PC-3 (cell line): ENCODE measurements around the gene PPP1CB. TPM values are rescaled to one million over a fixed set of nuclear protein-coding genes. Genes with fewer than 3 reads are reported as not detected.
A peak's percentile ranks its signal among the peaks of the same experiment; 100 is the strongest.

Source experiments
- ATAC-seq: fragments of 200-7000 bp; cut with Tn5 transposase; 2 replicates; pipeline ENCODE4 v1.9.1; 2020; ENCODE audit warnings: mild to moderate bottlenecking, moderate library complexity
- BruUV-seq: library from RNA; stranded (reverse); fragments of 400-500 nt; replicated peaks from 2 replicates; lab custom pipeline; 2021; lab: Mats Ljungman, UMichigan
- CTCF ChIA-PET: fragments of 300-600 bp; sonication (Branson Sonifier 250); formaldehyde crosslinking; loops from one replicate; lab custom pipeline; 2022; ENCODE audit warnings: antibody characterized with exemption; lab: Charles Lee
- POLR2A ChIA-PET: fragments of 300-600 bp; sonication (Branson Sonifier 250); formaldehyde crosslinking; loops from one replicate; lab custom pipeline; 2022; ENCODE audit warnings: antibody characterized with exemption; ENCODE audit not compliant: unreplicated experiment; lab: Charles Lee
- DNase-seq: peaks from one replicate; pipeline ENCODE4 v3.0.0-alpha.2; 2015
- H2AFZ ChIP-seq: fragments of 300-600 bp; sonication (generic); 2 replicates; pipeline ENCODE4 v1.6.0; 2016; ENCODE audit warnings: antibody characterized with exemption, low read length
- H3F3A ChIP-seq: fragments of 300-600 bp; sonication (generic); one replicate; pipeline ENCODE4 v1.6.0; 2017; ENCODE audit warnings: antibody characterized with exemption, low read length, control low read depth, mild to moderate bottlenecking; ENCODE audit not compliant: unreplicated experiment
- H3K27ac ChIP-seq: fragments of 300-600 bp; sonication (generic); 2 replicates; pipeline ENCODE4 v1.5.1; 2016; ENCODE audit warnings: mild to moderate bottlenecking, low read length
- H3K27me3 ChIP-seq: fragments of 300-600 bp; sonication (generic); 2 replicates; pipeline ENCODE4 v1.6.1; 2016; ENCODE audit warnings: low read length, mixed read lengths
- H3K36me3 ChIP-seq: fragments of 300-600 bp; sonication (generic); 2 replicates; pipeline ENCODE4 v1.6.1; 2016; ENCODE audit warnings: low read depth, mixed run types, low read length, mixed read lengths
- H3K4me1 ChIP-seq: fragments of 300-600 bp; sonication (generic); 2 replicates; pipeline ENCODE4 v1.5.1; 2016; ENCODE audit warnings: low read length; ENCODE audit not compliant: insufficient read depth
- H3K4me2 ChIP-seq: fragments of 300-600 bp; sonication (generic); 2 replicates; pipeline ENCODE4 v1.6.0; 2016; ENCODE audit warnings: low read length
- H3K4me3 ChIP-seq: fragments of 300-600 bp; sonication (generic); 2 replicates; pipeline ENCODE4 v1.5.1; 2016; ENCODE audit warnings: mild to moderate bottlenecking, low read length, mixed read lengths
- H3K79me2 ChIP-seq: fragments of 300-600 bp; sonication (generic); 2 replicates; pipeline ENCODE4 v1.6.1; 2017; ENCODE audit warnings: low read length, mixed read lengths
- H3K9ac ChIP-seq: fragments of 300-600 bp; sonication (generic); 2 replicates; pipeline ENCODE4 v1.6.0; 2016; ENCODE audit warnings: mild to moderate bottlenecking, low read length
- H3K9me2 ChIP-seq: fragments of 300-600 bp; sonication (generic); replicated peaks from 2 replicates; pipeline ENCODE4 v1.6.1; 2016; ENCODE audit warnings: mixed run types, low read length, mixed read lengths
- H3K9me3 ChIP-seq: fragments of 300-600 bp; sonication (generic); 2 replicates; pipeline ENCODE4 v1.6.1; 2016; ENCODE audit warnings: low read length, mixed read lengths
- H4K20me1 ChIP-seq: fragments of 300-600 bp; sonication (generic); 2 replicates; pipeline ENCODE4 v1.6.1; 2016; ENCODE audit warnings: low read length, mixed read lengths
- EZH2 ChIP-seq: fragments of 300-600 bp; sonication (generic); IDR thresholded peaks from one replicate; pipeline ENCODE4 v1.6.1; 2017; ENCODE audit warnings: antibody characterized with exemption, mild to moderate bottlenecking, low read length; ENCODE audit not compliant: unreplicated experiment
- EZH2phosphoT487 ChIP-seq: fragments of 300-600 bp; sonication (generic); IDR thresholded peaks from 2 replicates; pipeline ENCODE4 v1.6.1; 2018; ENCODE audit warnings: mild to moderate bottlenecking, antibody characterized with exemption, low read length, borderline replicate concordance
- intact Hi-C: fragments of 100-400 bp; cut with micrococcal nuclease; formaldehyde crosslinking; loops from 2 replicates; pipeline ENCODE4 v1.9.0; 2023
- total RNA-seq: library from RNA; depleted of rRNA; stranded (reverse); fragments of >200 nt; gene quantifications from 2 replicates; pipeline ENCODE4 v1.2.3, GENCODE V29; 2014
- TF ChIP-seq, protein P1 (sequence below): fragments of 300-600 bp; sonication (generic); conservative IDR thresholded peaks from 2 replicates; pipeline ENCODE4 v1.5.1; 2017; ENCODE audit warnings: antibody characterized with exemption, low read depth, mild to moderate bottlenecking, low read length

PPP1CB gene
- total RNA-seq, 1 experiment from 2014 or later, result 84.2 TPM

DNA sequence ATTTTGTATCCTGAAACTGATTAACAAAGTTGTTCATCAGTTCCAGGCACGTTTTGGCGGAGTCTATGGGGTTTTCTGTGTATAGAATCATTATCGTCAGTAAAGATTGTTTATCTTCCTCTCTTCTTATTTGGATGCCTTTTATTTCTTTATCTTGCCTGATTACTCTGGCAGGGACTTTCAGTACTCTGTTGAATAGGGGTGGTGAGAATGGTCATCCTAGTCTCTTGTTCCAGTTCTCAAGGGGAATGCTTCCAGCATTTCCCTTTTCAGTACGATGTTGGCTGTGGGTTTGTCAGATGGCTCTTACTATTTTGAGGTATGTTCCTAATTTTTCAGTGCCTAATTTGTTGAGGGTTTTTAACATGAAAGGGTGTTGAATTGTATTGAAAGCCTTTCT is 45.0 kb downstream of the PPP1CB start:
- H3F3A ChIP-seq, result peaks cover 6% of the 10 kb centered on the region
- H3K4me1 ChIP-seq, result peaks cover 9% of the 10 kb centered on the region
- no peak overlapping the region for H3K4me3 ChIP-seq
- no peak overlapping the region for H3K9ac ChIP-seq
- H3K36me3 ChIP-seq, result peaks cover 56% of the 10 kb centered on the region
- no TSS peak for BruUV-seq
- ATAC-seq, result no peak
- intact Hi-C loops, result no loop called here
- no peak overlapping the region for H3K4me2 ChIP-seq
- H3K9me3 ChIP-seq, result no peaks in the 10 kb centered on the region
- H4K20me1 ChIP-seq, result peaks cover 23% of the 10 kb centered on the region; the same call in 1 of the 2 replicates
- no peaks in the 10 kb centered on the region for H3K27me3 ChIP-seq
- H2AFZ ChIP-seq, result no peak overlapping the region
- CTCF ChIA-PET, result no interaction called here
- H3K79me2 ChIP-seq, result peaks cover 48% of the 10 kb centered on the region
- no peak for DNase-seq
- no peak for TF ChIP-seq EZH2
- no peak for TF ChIP-seq EZH2phosphoT487
- TF ChIP-seq, protein P1, sequence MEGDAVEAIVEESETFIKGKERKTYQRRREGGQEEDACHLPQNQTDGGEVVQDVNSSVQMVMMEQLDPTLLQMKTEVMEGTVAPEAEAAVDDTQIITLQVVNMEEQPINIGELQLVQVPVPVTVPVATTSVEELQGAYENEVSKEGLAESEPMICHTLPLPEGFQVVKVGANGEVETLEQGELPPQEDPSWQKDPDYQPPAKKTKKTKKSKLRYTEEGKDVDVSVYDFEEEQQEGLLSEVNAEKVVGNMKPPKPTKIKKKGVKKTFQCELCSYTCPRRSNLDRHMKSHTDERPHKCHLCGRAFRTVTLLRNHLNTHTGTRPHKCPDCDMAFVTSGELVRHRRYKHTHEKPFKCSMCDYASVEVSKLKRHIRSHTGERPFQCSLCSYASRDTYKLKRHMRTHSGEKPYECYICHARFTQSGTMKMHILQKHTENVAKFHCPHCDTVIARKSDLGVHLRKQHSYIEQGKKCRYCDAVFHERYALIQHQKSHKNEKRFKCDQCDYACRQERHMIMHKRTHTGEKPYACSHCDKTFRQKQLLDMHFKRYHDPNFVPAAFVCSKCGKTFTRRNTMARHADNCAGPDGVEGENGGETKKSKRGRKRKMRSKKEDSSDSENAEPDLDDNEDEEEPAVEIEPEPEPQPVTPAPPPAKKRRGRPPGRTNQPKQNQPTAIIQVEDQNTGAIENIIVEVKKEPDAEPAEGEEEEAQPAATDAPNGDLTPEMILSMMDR, result no peak
- no peak overlapping the region for H3K27ac ChIP-seq
- no peaks in the 10 kb centered on the region for H3K9me2 ChIP-seq
- POLR2A ChIA-PET, result no interaction called here

DNA sequence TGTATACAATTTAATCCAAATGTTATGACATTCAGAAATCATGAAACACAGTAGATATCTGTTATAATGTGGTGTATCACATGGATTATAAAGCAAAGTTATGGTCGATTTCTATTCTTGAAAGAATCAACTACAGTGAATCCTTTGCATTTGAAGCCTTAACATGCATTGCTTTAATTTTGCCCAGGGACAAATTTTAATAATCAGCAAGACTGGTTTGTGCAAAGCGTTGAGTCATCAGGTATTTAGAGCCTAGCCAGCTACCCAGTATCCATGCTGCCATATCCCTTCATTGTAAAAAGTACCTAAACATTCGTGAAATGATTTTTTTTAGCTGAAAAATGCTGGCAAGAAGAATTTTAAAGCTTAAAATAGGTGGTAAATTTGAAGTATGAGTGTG is 50.1 kb downstream of the PPP1CB start:
- Histone ChIP-seq H3K4me3 (no peak overlapping the region), H3K36me3 (peaks cover 57% of the 10 kb centered on the region), H3K9me3 (no peaks in the 10 kb centered on the region), H3K27ac (no peak overlapping the region), H3K9ac (no peak overlapping the region), H3K79me2 (peaks cover 29% of the 10 kb centered on the region; the same call in 1 of the 2 replicates), H3F3A (peaks cover 6% of the 10 kb centered on the region), H2AFZ (no peak overlapping the region), H3K4me2 (no peak overlapping the region; the same call in 1 of the 2 replicates), H3K27me3 (no peaks in the 10 kb centered on the region), H4K20me1 (peaks cover 14% of the 10 kb centered on the region; the same call in 1 of the 2 replicates), H3K9me2 (no peaks in the 10 kb centered on the region), H3K4me1 (peaks cover 25% of the 10 kb centered on the region)
- CTCF ChIA-PET, result no interaction called here
- DNase-seq (peak; percentile 56), ATAC-seq (peak; percentile 59)
- BruUV-seq, result no TSS peak
- POLR2A ChIA-PET, result interaction anchor here (0.6 kb wide), 2 partner anchors 30 to 50 kb away, joined by 3 read pairs; partner anchors contain the start of gene PPP1CB
- intact Hi-C loops, result loop anchor here (5.0 kb wide), 1 partner anchor 234 kb away; no protein-coding TSS in a partner anchor
- TF ChIP-seq, protein P1, result no peak
- TF ChIP-seq EZH2 (no peak), EZH2phosphoT487 (no peak)

DNA sequence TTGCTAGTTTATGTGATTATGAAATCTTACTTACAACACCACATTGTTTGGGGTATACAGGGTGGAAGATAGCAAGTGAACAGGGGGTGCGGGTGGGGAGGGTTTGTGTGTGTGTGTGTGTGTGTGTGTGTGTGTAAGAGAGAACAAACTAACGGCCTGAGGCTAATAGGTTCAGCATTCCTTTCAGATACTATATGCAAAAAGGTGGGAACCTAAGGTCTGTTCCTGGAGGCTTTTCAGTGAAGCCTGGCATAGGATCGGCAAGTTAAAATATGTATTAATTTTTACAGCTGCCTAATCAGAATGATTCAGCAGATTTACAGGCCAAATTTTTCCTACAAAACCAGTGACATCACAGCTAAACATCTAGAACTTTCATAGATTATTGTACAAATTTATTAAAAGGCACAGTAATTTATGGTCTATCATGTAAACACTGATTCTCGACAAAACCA is 51.4 kb downstream of the PPP1CB start:
- peaks cover 25% of the 10 kb centered on the region for H3K4me1 ChIP-seq
- peaks cover 50% of the 10 kb centered on the region for H3K36me3 ChIP-seq
- BruUV-seq, result no TSS peak
- peak; percentile 59 for ATAC-seq
- H3K79me2 ChIP-seq, result peaks cover 16% of the 10 kb centered on the region; the same call in 1 of the 2 replicates
- CTCF ChIA-PET, result interaction anchor here (0.7 kb wide), 1 partner anchor 141 kb away, joined by 5 read pairs; no protein-coding TSS in a partner anchor
- H3K4me2 ChIP-seq, result no peak overlapping the region; the same call in 1 of the 2 replicates
- no peaks in the 10 kb centered on the region for H3K9me2 ChIP-seq
- no peak overlapping the region for H3K9ac ChIP-seq
- H3K4me3 ChIP-seq, result no peak overlapping the region
- no peak overlapping the region for H2AFZ ChIP-seq
- no peaks in the 10 kb centered on the region for H3K9me3 ChIP-seq
- peak; percentile 25 for DNase-seq
- peak overlapping the region; percentile 36 for H3K27ac ChIP-seq
- TF ChIP-seq, protein P1, result no peak
- TF ChIP-seq EZH2 (no peak), EZH2phosphoT487 (no peak)
- POLR2A ChIA-PET, result no interaction called here
- no peaks in the 10 kb centered on the region for H3K27me3 ChIP-seq
- H4K20me1 ChIP-seq, result 0 out of 2 replicates have a peak, but pooled peaks cover 4% of the 10 kb centered on the region
- peaks cover 6% of the 10 kb centered on the region for H3F3A ChIP-seq
- intact Hi-C loops, result loop anchor here (5.0 kb wide), 1 partner anchor 236 kb away; no protein-coding TSS in a partner anchor
